NCI-H1105 treated with DMSO at 0.1 percent for 48 hours (cell line): Measurements from ENCODE around the gene ABCB6.

Experiments
- DNase-seq: peaks from one replicate; lab custom pipeline; 2025; lab: John Stamatoyannopoulos, UW

Gene ABCB6

GRCh38 chr2:219184121-219184520 is 34.6 kb downstream of the ABCB6 start:
- no peak for DNase-seq

- DNase-seq: no peak
Measured at GRCh38 chr2:219183151-219183772, 35.5 kb downstream of the ABCB6 start.

GRCh38 chr2:219182331-219183150 is 36.2 kb downstream of the ABCB6 start:
- no peak for DNase-seq

GRCh38 chr2:219181531-219181930 is 37.2 kb downstream of the ABCB6 start:
- DNase-seq: no peak

- no peak for DNase-seq
Measured at GRCh38 chr2:219180961-219181360, 37.8 kb downstream of the ABCB6 start.

- no peak for DNase-seq
Measured at GRCh38 chr2:219179601-219180465, 38.9 kb downstream of the ABCB6 start.

GRCh38 chr2:219178377-219179175 is 40.2 kb downstream of the ABCB6 start:
- DNase-seq: no peak

GRCh38 chr2:219177552-219178376 is 41.0 kb downstream of the ABCB6 start, which contains the start of gene RETREG2:
RETREG2 (plus strand) TSS chr2:219178275; CDS start chr2:219178353, 78 bp downstream.
- peak; percentile 74 for DNase-seq

GRCh38 chr2:219176818-219177551 is 41.8 kb downstream of the ABCB6 start, which contains the start of gene CNPPD1:
CNPPD1 (minus strand) TSS chr2:219176925; CDS start chr2:219176828, 97 bp downstream.
- DNase-seq: peak; percentile 64

GRCh38 chr2:219175928-219176817 is 42.6 kb downstream of the ABCB6 start:
- DNase-seq: peak; percentile 45

- no peak for DNase-seq
Measured at GRCh38 chr2:219175486-219175885, 43.3 kb downstream of the ABCB6 start.

GRCh38 chr2:219174801-219175200 is 44.0 kb downstream of the ABCB6 start:
- no peak for DNase-seq

- DNase-seq: no peak
Measured at GRCh38 chr2:219174146-219174545, 44.6 kb downstream of the ABCB6 start.

GRCh38 chr2:219173176-219173575 is 45.6 kb downstream of the ABCB6 start:
- no peak for DNase-seq

GRCh38 chr2:219172231-219173154 is 46.3 kb downstream of the ABCB6 start:
- DNase-seq: no peak

GRCh38 chr2:219171231-219171651 is 47.5 kb downstream of the ABCB6 start:
- DNase-seq: peak; percentile 2

- no peak for DNase-seq
Measured at GRCh38 chr2:219169930-219170654, 48.7 kb downstream of the ABCB6 start, which contains the start of gene SLC23A3. SLC23A3 (minus strand) TSS chr2:219170029; CDS start chr2:219169984, 45 bp downstream.
